ENCODE results near the gene HIP1.
"Not testable (repeated sequence)": the region's sequence is repeated elsewhere in the genome, so short reads cannot be mapped to it uniquely, and the experiment has no call there.

HIP1 gene

GRCh38 chr7:75738975-75739795 is 444 bp upstream of the HIP1 start:
- DNase-seq = peak; percentile 92

GRCh38 chr7:75737856-75738603 is 711 bp downstream of the HIP1 start:
- DNase-seq = peak; percentile 18

GRCh38 chr7:75735581-75736350 is 3.0 kb downstream of the HIP1 start:
- DNase-seq = no peak

GRCh38 chr7:75734586-75735458 is 3.9 kb downstream of the HIP1 start:
- no peak for DNase-seq

GRCh38 chr7:75732764-75733630 is 5.7 kb downstream of the HIP1 start:
- DNase-seq = no peak

- DNase-seq = no peak
Measured at GRCh38 chr7:75732016-75732521, 6.7 kb downstream of the HIP1 start.

- DNase-seq = no peak
Measured at GRCh38 chr7:75729851-75730274, 8.9 kb downstream of the HIP1 start.

- no peak for DNase-seq
Measured at GRCh38 chr7:75727881-75728593, 10.7 kb downstream of the HIP1 start.

- DNase-seq = not testable (repeated sequence)
Measured at GRCh38 chr7:75727351-75727750, 11.4 kb downstream of the HIP1 start.

- DNase-seq = no peak
Measured at GRCh38 chr7:75725306-75725705, 13.4 kb downstream of the HIP1 start.

- DNase-seq = no peak
Measured at GRCh38 chr7:75723444-75723843, 15.3 kb downstream of the HIP1 start.

- DNase-seq = no peak
Measured at GRCh38 chr7:75722373-75722772, 16.4 kb downstream of the HIP1 start.

GRCh38 chr7:75721922-75722321 is 16.8 kb downstream of the HIP1 start:
- DNase-seq = not testable (repeated sequence)

GRCh38 chr7:75721426-75721825 is 17.3 kb downstream of the HIP1 start:
- DNase-seq = no peak

- DNase-seq = no peak
Measured at GRCh38 chr7:75719626-75720025, 19.1 kb downstream of the HIP1 start.

GRCh38 chr7:75718390-75719031 is 20.2 kb downstream of the HIP1 start:
- DNase-seq = no peak

- not testable (repeated sequence) for DNase-seq
Measured at GRCh38 chr7:75717746-75718145, 21.0 kb downstream of the HIP1 start.

- DNase-seq = no peak
Measured at GRCh38 chr7:75716992-75717626, 21.6 kb downstream of the HIP1 start.

- DNase-seq = no peak
Measured at GRCh38 chr7:75715864-75716263, 22.9 kb downstream of the HIP1 start.
